Measurements from ENCODE around the gene IER5. TPM values are rescaled to one million over a fixed set of nuclear protein-coding genes. Genes with fewer than 3 reads are reported as not detected.
A peak's percentile ranks its signal among the peaks of the same experiment; 100 is the strongest.
"Not testable (repeated sequence)": the region's sequence is repeated elsewhere in the genome, so short reads cannot be mapped to it uniquely, and the experiment has no call there.

IER5 gene
- total RNA-seq, 2 experiments from 2014 or later = 37.2 to 38.0 TPM

- ChIA-PET CTCF (no interaction called here), POLR2A (no interaction called here)
- Mint-ChIP-seq H3K27me3 (ENCODE audit: low read depth) (no peaks in the 10 kb centered on the region), H3K27ac (no peak overlapping the region), H3K4me3 (no peak overlapping the region), H3K4me1 (ENCODE audit: low read depth) (peaks cover 22% of the 10 kb centered on the region), H3K36me3 (ENCODE audit: low read depth) (peaks cover 45% of the 10 kb centered on the region), H3K9me3 (ENCODE audit: insufficient read depth) (peaks cover 7% of the 10 kb centered on the region)
- ATAC-seq (no peak), DNase-seq (no peak)
Measured at GRCh38 chr1:181060066-181060465, 28.4 kb upstream of the IER5 start.

GRCh38 chr1:181060947-181061346 lies 27.6 kb upstream of the IER5 start:
- DNase-seq; H3K27ac Mint-ChIP-seq; H3K27me3 Mint-ChIP-seq (ENCODE audit: low read depth); ATAC-seq; H3K4me3 Mint-ChIP-seq; H3K9me3 Mint-ChIP-seq (ENCODE audit: insufficient read depth): not testable (repeated sequence)
- H3K36me3 Mint-ChIP-seq (ENCODE audit: low read depth) = peaks cover 37% of the 10 kb centered on the region
- POLR2A ChIA-PET = interaction anchor here (1.0 to 2.9 kb wide), 3 partner anchors 17 to 105 kb away, joined by 3 to 22 read pairs (median 3); partner anchors contain the start of gene IER5
- CTCF ChIA-PET = interaction anchor here (0.6 to 6.3 kb wide), 4 partner anchors 22 to 436 kb away, joined by 3 to 31 read pairs (median 10); no protein-coding TSS in a partner anchor
- peaks cover 22% of the 10 kb centered on the region for H3K4me1 Mint-ChIP-seq (ENCODE audit: low read depth)

GRCh38 chr1:181061487-181061886 lies 27.0 kb upstream of the IER5 start:
- Mint-ChIP-seq H3K4me1 (ENCODE audit: low read depth) (peaks cover 22% of the 10 kb centered on the region), H3K27ac (peak overlapping the region; percentile 94), H3K9me3 (ENCODE audit: insufficient read depth) (peaks cover 7% of the 10 kb centered on the region), H3K27me3 (ENCODE audit: low read depth) (no peaks in the 10 kb centered on the region), H3K4me3 (no peak overlapping the region), H3K36me3 (ENCODE audit: low read depth) (peaks cover 35% of the 10 kb centered on the region)
- POLR2A ChIA-PET = interaction anchor here (0.6 to 2.9 kb wide), 4 partner anchors 11 to 105 kb away, joined by 3 to 22 read pairs (median 3); partner anchors contain the start of gene IER5
- ATAC-seq (no peak), DNase-seq (no peak)
- CTCF ChIA-PET = interaction anchor here (1.2 to 6.3 kb wide), 7 partner anchors 11 to 81 kb away, joined by 3 to 31 read pairs (median 9); no protein-coding TSS in a partner anchor

- peak overlapping the region; percentile 60 for H3K4me3 Mint-ChIP-seq
- DNase-seq (no peak), ATAC-seq (peak; percentile 52)
- H3K27ac Mint-ChIP-seq = peak overlapping the region; percentile 94
- ChIA-PET POLR2A (interaction anchor here (0.6 to 2.9 kb wide), 7 partner anchors 11 to 104 kb away, joined by 3 to 22 read pairs (median 3); partner anchors contain the start of genes IER5 and MR1), CTCF (interaction anchor here (0.7 to 6.3 kb wide), 13 partner anchors 10 to 180 kb away, joined by 3 to 31 read pairs (median 3); no protein-coding TSS in a partner anchor)
- H3K27me3 Mint-ChIP-seq (ENCODE audit: low read depth) = no peaks in the 10 kb centered on the region
- peaks cover 22% of the 10 kb centered on the region for H3K4me1 Mint-ChIP-seq (ENCODE audit: low read depth)
- peaks cover 30% of the 10 kb centered on the region for H3K36me3 Mint-ChIP-seq (ENCODE audit: low read depth)
- peaks cover 7% of the 10 kb centered on the region for H3K9me3 Mint-ChIP-seq (ENCODE audit: insufficient read depth)
Measured at GRCh38 chr1:181061891-181062835, 26.3 kb upstream of the IER5 start.

GRCh38 chr1:181062836-181063428 lies 25.6 kb upstream of the IER5 start:
- H3K27me3 Mint-ChIP-seq (ENCODE audit: low read depth) = no peaks in the 10 kb centered on the region
- ATAC-seq (peak; percentile 89), DNase-seq (peak; percentile 69)
- peak overlapping the region; percentile 94 for H3K27ac Mint-ChIP-seq
- peaks cover 27% of the 10 kb centered on the region for H3K36me3 Mint-ChIP-seq (ENCODE audit: low read depth)
- H3K4me1 Mint-ChIP-seq (ENCODE audit: low read depth) = peaks cover 22% of the 10 kb centered on the region
- POLR2A ChIA-PET = interaction anchor here (0.7 to 2.9 kb wide), 6 partner anchors 19 to 69 kb away, joined by 3 to 22 read pairs (median 3); partner anchors contain the start of genes IER5 and MR1
- peak overlapping the region; percentile 60 for H3K4me3 Mint-ChIP-seq
- peaks cover 7% of the 10 kb centered on the region for H3K9me3 Mint-ChIP-seq (ENCODE audit: insufficient read depth)
- CTCF ChIA-PET = interaction anchor here (0.7 to 6.3 kb wide), 13 partner anchors 10 to 181 kb away, joined by 3 to 31 read pairs (median 3); no protein-coding TSS in a partner anchor

GRCh38 chr1:181064011-181064623 lies 24.4 kb upstream of the IER5 start:
- Mint-ChIP-seq H3K27me3 (ENCODE audit: low read depth) (peaks cover 4% of the 10 kb centered on the region), H3K4me1 (ENCODE audit: low read depth) (peaks cover 22% of the 10 kb centered on the region), H3K4me3 (no peak overlapping the region), H3K9me3 (ENCODE audit: insufficient read depth) (peaks cover 7% of the 10 kb centered on the region), H3K36me3 (ENCODE audit: low read depth) (peaks cover 16% of the 10 kb centered on the region), H3K27ac (peak overlapping the region; percentile 22)
- POLR2A ChIA-PET = interaction anchor here (2.9 kb wide), 1 partner anchor 26 kb away, joined by 22 read pairs; the partner anchor contains the start of gene IER5
- DNase-seq (no peak), ATAC-seq (no peak)
- CTCF ChIA-PET = interaction anchor here (2.5 to 6.3 kb wide), 2 partner anchors 20 to 79 kb away, joined by 13 to 31 read pairs; no protein-coding TSS in a partner anchor

- ATAC-seq = no peak
- ChIA-PET POLR2A (no interaction called here), CTCF (interaction anchor here (6.3 kb wide), 1 partner anchor 78 kb away, joined by 31 read pairs; no protein-coding TSS in a partner anchor)
- Mint-ChIP-seq H3K27me3 (ENCODE audit: low read depth) (peaks cover 4% of the 10 kb centered on the region), H3K4me3 (no peak overlapping the region), H3K36me3 (ENCODE audit: low read depth) (peaks cover 11% of the 10 kb centered on the region), H3K27ac (no peak overlapping the region), H3K4me1 (ENCODE audit: low read depth) (peaks cover 22% of the 10 kb centered on the region), H3K9me3 (ENCODE audit: insufficient read depth) (peaks cover 1% of the 10 kb centered on the region)
- DNase-seq = no peak
Measured at GRCh38 chr1:181064702-181065101, 23.8 kb upstream of the IER5 start.

- no peaks in the 10 kb centered on the region for H3K9me3 Mint-ChIP-seq (ENCODE audit: insufficient read depth)
- DNase-seq = no peak
- H3K27ac Mint-ChIP-seq = no peak overlapping the region
- no peak overlapping the region for H3K4me3 Mint-ChIP-seq
- no peak for ATAC-seq
- peaks cover 25% of the 10 kb centered on the region for H3K27me3 Mint-ChIP-seq (ENCODE audit: low read depth)
- ChIA-PET CTCF (interaction anchor here (1.0 kb wide), 1 partner anchor 7 kb away, joined by 3 read pairs; no protein-coding TSS in a partner anchor), POLR2A (no interaction called here)
- H3K4me1 Mint-ChIP-seq (ENCODE audit: low read depth) = no peaks in the 10 kb centered on the region
- H3K36me3 Mint-ChIP-seq (ENCODE audit: low read depth) = no peaks in the 10 kb centered on the region
Measured at GRCh38 chr1:181073638-181074037, 14.9 kb upstream of the IER5 start.

- Mint-ChIP-seq H3K36me3 (ENCODE audit: low read depth) (no peaks in the 10 kb centered on the region), H3K27me3 (ENCODE audit: low read depth) (peaks cover 21% of the 10 kb centered on the region), H3K27ac (no peak overlapping the region), H3K4me1 (ENCODE audit: low read depth) (peaks cover 3% of the 10 kb centered on the region), H3K4me3 (no peak overlapping the region), H3K9me3 (ENCODE audit: insufficient read depth) (no peaks in the 10 kb centered on the region)
- CTCF ChIA-PET = interaction anchor here (1.5 to 3.2 kb wide), 3 partner anchors 8 to 155 kb away, joined by 3 to 18 read pairs (median 9); no protein-coding TSS in a partner anchor
- ATAC-seq (no peak), DNase-seq (no peak)
- POLR2A ChIA-PET = no interaction called here
Measured at GRCh38 chr1:181075766-181076350, 12.6 kb upstream of the IER5 start.

GRCh38 chr1:181076852-181077251 lies 11.6 kb upstream of the IER5 start:
- Mint-ChIP-seq H3K27ac (no peak overlapping the region), H3K4me1 (ENCODE audit: low read depth) (peaks cover 5% of the 10 kb centered on the region), H3K9me3 (ENCODE audit: insufficient read depth) (no peaks in the 10 kb centered on the region), H3K4me3 (no peak overlapping the region), H3K27me3 (ENCODE audit: low read depth) (peaks cover 21% of the 10 kb centered on the region), H3K36me3 (ENCODE audit: low read depth) (no peaks in the 10 kb centered on the region)
- CTCF ChIA-PET = interaction anchor here (0.6 to 3.2 kb wide), 4 partner anchors 7 to 65 kb away, joined by 3 to 18 read pairs (median 6); no protein-coding TSS in a partner anchor
- no peak for DNase-seq
- POLR2A ChIA-PET = no interaction called here
- no peak for ATAC-seq

All from activated CD8-positive, alpha-beta T cell treated with anti-CD3 and anti-CD28 coated beads, Interleukin-2, amount 10 ng/mL, durations not matched to agents 7 days and 5 days (primary cell).